PFSK-1 (cell line): ENCODE results near the gene RAB31.

Experiments
- FOXP2 ChIP-seq: optimal IDR thresholded peaks from 2 replicates; pipeline ENCODE3; 2011; ENCODE audit warnings: borderline replicate concordance, control low read depth, inconsistent platforms; ENCODE audit not compliant: insufficient read depth; ENCODE audit errors: extremely low read length, extremely low read depth
- POLR2AphosphoS5 ChIP-seq: IDR thresholded peaks from 2 replicates; pipeline ENCODE4 v1.6.1; 2012; ENCODE audit warnings: low read depth, mild to moderate bottlenecking, control low read depth, low read length, moderate library complexity
- SIN3A ChIP-seq: IDR thresholded peaks from 2 replicates; pipeline ENCODE4 v1.6.1; 2012; ENCODE audit warnings: mild to moderate bottlenecking, low read length, moderate library complexity, borderline replicate concordance; ENCODE audit not compliant: insufficient read depth
- TAF1 ChIP-seq: IDR thresholded peaks from 2 replicates; pipeline ENCODE4 v1.6.1; 2012; ENCODE audit warnings: low read length, control low read depth, borderline replicate concordance; ENCODE audit not compliant: insufficient read depth
- TF ChIP-seq, protein P1 (sequence below), 2 experiments: IDR thresholded peaks; 2 replicates each; pipeline versions ENCODE4 v1.6.1 to v1.8.0; 2011 to 2012; ENCODE audit warnings: low read depth in 2 of 2, low read length in 2 of 2, control low read depth in 1 of 2, inconsistent platforms in 1 of 2, mild to moderate bottlenecking in 1 of 2, moderate library complexity in 1 of 2; ENCODE audit not compliant: insufficient read depth in 1 of 2

RAB31 gene

DNA sequence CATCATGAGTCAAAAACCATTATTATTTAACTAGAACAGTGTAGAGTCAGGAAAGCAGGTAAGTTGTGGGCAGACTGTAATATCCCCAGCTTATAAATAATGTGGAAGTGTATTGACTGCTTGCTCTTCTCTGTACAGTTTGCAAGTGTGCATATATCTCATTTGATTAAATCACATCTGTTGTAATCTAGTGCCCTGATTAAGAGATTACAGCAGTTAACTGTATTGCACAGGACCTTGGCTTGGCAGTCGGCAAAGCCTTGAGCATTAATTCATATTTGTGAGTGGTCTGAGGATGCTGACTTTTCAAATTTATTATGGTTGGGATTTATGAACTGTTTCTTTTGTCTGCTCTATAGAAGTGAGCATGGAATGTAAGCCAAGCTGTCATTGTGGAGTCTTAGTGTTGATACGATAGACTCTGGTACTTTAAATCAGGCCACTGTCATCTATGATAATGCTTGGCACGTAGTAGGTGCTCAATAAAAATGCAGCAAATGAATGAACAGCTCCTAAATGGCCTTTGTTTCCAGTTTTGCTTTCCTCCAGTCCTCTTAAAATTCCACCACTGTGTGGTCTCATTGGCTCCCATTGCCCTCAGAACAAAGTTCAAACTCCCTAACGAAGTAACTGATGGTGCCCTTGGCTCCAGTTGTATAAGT lies 48.3 kb downstream of the RAB31 start:
- no peak for TF ChIP-seq FOXP2
- no peak for TF ChIP-seq SIN3A
- TF ChIP-seq TAF1: no peak
- TF ChIP-seq POLR2AphosphoS5: no peak
- TF ChIP-seq, protein P1, sequence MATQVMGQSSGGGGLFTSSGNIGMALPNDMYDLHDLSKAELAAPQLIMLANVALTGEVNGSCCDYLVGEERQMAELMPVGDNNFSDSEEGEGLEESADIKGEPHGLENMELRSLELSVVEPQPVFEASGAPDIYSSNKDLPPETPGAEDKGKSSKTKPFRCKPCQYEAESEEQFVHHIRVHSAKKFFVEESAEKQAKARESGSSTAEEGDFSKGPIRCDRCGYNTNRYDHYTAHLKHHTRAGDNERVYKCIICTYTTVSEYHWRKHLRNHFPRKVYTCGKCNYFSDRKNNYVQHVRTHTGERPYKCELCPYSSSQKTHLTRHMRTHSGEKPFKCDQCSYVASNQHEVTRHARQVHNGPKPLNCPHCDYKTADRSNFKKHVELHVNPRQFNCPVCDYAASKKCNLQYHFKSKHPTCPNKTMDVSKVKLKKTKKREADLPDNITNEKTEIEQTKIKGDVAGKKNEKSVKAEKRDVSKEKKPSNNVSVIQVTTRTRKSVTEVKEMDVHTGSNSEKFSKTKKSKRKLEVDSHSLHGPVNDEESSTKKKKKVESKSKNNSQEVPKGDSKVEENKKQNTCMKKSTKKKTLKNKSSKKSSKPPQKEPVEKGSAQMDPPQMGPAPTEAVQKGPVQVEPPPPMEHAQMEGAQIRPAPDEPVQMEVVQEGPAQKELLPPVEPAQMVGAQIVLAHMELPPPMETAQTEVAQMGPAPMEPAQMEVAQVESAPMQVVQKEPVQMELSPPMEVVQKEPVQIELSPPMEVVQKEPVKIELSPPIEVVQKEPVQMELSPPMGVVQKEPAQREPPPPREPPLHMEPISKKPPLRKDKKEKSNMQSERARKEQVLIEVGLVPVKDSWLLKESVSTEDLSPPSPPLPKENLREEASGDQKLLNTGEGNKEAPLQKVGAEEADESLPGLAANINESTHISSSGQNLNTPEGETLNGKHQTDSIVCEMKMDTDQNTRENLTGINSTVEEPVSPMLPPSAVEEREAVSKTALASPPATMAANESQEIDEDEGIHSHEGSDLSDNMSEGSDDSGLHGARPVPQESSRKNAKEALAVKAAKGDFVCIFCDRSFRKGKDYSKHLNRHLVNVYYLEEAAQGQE (IDR thresholded peaks at IDR 0.05; ENCODE audit: insufficient read depth in 1 of 2, low read depth in 2 of 2, low read length in 2 of 2): no peak

DNA sequence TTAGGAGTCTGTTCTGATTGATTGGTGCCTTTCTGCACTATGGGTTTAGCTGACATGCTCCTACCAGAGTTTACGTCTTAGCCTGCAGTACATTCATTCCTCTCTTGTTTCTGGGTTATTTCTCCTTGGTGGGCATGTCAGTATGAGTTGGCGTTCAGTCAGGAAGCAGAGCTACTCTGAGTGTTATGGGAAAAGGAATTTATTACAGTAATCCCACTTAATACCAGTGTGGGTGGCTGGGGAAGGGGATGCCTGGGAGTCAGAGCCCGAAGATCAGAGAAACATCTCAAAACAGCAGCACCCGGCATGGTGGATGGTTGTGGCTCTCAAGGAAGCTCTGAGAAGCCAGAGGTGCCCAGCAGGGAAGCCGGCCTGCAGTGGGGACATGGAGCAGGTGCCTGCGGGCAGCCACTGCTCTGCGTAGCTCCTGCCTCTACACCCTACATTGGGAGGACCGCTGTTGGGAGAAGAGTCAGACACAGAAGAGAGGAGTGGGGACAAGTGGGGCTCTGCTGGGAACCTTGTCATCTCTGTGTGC lies 48.9 kb downstream of the RAB31 start:
- TF ChIP-seq SIN3A (no peak), POLR2AphosphoS5 (no peak), FOXP2 (no peak), TAF1 (no peak)
- TF ChIP-seq, protein P1 (IDR thresholded peaks at IDR 0.05; ENCODE audit: insufficient read depth in 1 of 2, low read depth in 2 of 2, low read length in 2 of 2): no peak

DNA sequence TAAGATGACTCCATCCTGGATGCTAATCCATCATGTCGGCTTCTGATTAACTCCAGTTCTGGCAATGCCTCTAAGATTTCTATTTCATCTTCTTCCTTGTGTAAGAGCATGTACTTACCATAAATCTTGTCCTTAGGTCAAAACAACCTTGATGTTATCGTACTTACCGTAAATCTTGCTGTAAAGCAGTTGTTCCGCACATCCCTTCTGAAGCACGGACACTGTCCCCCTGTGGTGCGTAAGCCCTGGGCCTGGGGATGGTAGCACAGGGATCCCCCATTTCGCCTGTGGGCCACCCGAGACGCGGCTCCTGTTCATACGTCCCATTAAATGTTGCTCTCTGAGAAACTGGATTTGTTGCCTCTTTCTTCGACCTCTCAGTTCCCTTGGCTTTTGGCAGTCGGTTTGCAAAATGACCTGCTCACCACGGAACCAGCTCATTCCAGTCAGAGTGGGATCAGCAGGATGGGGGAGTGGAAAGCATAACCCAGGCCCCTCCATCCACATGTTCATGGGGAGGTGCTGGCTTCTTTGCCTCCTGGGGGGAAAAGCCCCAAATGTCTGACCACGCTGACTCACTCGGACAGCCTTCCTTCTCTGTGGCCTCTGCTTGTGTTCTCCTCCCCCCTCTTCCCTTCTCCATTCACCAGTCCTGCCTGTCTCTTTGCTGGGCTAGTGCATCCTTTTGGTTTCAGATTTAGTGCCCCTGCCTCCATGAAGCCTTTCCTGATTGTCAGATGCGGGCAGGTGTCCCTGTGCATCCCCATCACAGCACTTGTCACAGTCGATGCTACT lies 49.9 kb downstream of the RAB31 start:
- TF ChIP-seq, protein P1 (IDR thresholded peaks at IDR 0.05; ENCODE audit: insufficient read depth in 1 of 2, low read depth in 2 of 2, low read length in 2 of 2): no peak
- no peak for TF ChIP-seq POLR2AphosphoS5
- peak; percentile 8 for TF ChIP-seq FOXP2

DNA sequence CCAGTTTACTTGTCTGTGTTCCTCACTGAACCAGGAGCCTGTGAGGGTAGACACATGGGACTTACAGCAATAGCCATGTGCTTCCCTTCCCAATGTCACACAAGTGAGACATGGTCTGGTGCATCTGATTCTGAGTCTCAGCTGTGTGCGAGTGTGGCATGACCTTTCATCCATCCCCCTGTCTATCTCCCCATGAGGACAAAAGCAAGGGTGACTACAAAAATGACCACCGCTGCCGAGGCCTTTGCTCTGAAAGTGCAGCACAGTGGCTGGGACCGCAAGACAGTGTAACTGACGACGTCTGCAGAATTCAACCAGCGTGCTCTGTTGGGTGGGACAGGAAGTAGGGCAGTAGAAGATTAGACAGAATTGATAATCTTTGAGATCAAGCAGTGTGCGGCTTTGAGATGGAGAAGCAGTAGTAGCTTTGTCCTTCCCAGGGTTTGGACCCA lies 50.5 kb downstream of the RAB31 start:
- peak; percentile 5 for TF ChIP-seq FOXP2
- TF ChIP-seq SIN3A: no peak

DNA sequence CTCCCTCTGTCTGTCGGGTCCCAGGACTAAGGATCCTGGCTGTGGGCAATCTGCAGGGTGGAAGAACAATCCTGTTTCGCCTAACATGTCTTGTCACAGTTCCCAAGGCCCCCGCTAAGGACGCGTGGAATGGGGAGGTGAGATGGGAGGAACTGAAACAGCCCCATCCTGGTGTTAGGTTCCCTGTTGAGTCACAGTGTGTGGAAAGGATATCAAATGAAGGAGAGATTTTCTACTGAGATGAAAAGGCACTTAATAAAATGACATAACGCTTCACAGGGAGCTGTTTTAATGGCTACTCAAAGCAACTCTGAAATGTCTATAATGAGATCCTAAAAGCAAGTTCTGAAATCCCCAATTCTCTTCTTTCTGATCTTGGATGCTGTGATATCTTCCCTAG lies 52.5 kb downstream of the RAB31 start:
- TF ChIP-seq, protein P1 (IDR thresholded peaks at IDR 0.05; ENCODE audit: insufficient read depth in 1 of 2, low read depth in 2 of 2, low read length in 2 of 2): no peak
